NCI-H446 treated with DMSO at 0.1 percent for 48 hours (cell line): ENCODE results near the gene DNAL1.
A peak's percentile ranks its signal among the peaks of the same experiment; 100 is the strongest.
"Not testable (repeated sequence)": the region's sequence is repeated elsewhere in the genome, so short reads cannot be mapped to it uniquely, and the experiment has no call there.

ENCODE experiments used
- DNase-seq: peaks from one replicate; lab custom pipeline; 2025; lab: John Stamatoyannopoulos, UW

DNAL1 gene

DNA sequence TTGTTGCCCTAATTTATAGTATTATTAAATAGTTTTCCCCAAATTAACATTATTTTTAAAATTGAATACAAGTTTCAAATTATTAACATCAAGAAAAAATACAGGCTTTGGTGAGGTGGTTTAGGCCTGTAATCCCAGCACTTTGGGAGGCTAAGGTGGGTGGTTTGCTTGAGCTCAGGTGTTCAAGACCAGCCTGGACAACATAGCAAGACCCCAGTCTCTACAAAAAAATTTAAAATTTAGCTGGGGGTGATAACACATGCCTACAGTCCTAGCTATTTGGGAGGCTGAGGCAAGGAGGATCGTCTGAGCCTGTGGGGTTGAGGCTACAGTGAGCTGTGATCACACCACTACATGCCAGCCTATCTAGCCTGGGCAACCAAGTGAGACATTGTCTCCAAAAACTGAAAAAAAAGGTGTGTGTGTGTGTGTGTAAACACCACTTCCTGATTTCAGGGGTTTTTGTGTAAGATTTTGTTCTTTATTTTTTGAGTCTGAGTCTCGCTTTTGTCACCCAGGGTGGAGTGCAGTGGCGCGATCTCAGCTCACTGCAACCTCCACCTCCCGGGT is 3.9 kb upstream of the DNAL1 start:
- no peak for DNase-seq

DNA sequence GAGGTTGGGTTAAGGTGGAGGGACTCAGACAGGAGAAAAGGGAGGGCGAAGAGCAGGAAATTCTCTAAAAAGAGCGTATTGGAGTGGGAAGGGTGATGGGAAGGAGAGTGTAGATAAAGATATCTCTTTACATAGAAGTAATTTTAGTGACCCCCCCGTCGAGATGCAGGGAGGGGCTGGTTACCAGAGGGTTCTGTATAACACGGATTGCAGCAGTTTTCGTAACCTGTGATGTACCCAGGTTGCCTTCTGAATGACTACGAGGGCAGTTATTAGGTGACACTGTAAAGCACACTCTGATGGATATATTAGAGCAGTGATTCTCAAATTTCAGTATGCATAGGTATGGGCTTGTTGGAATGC is 443 bp downstream of the DNAL1 start:
- DNase-seq = no peak

GRCh38 chr14:73651005-73651404 is 6.2 kb downstream of the DNAL1 start:
- DNase-seq = no peak

DNA sequence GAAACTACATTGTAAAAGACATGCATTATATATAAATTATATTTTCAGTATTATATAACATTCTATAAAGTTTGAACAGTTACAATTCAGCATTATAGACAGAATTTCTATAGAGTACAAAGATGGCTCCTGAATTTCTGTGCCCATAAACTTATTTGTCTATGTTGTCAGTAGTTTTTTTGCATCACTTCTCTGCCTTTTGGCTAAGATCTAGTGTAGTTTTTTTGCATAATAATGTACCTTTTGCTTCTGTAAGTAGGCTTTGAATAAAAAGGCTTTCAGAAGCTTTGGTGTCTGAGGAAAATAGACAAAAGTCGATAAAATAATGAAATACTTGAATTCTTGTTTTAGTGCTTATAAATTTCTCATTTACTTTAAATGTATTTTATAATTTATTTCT is 11.1 kb downstream of the DNAL1 start:
- no peak for DNase-seq

DNA sequence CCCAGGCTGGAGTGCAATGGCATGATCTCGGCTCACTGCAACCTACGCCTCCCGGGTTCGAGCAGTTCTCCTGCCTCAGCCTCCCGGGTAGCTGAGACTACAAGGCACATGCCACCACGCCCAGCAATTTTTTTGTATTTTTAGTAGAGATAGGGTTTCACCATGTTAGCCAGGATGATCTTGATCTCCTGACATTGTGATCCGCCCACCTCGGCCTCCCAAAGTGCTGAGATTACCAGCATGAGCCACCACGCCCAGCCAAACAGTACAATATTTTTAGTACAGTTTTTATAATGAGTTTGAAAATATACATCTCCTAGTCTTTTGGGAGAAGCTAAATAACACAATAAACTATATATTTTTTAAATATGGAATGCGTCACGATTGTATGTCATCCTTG is 14.4 kb downstream of the DNAL1 start:
- DNase-seq = not testable (repeated sequence)

- DNase-seq = no peak
Measured at GRCh38 chr14:73660511-73660910, 15.7 kb downstream of the DNAL1 start.

DNA sequence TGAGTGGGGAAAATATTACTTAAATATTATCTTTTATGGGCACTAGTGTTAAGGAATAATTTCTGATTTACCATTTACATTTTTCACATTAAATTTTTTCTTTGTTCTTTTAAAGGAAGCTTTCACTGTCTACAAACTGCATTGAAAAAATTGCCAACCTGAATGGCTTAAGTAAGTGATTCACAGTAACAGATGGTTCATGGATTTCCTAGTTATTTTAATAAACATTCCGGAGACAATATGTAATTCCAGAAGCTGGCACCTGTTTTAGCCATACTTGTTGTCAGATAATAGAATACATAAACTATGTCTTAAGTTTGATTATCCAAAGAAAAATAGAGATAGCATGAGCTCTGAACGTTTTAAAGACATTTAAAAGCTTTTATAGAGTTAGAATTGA is 17.1 kb downstream of the DNAL1 start:
- DNase-seq = peak; percentile 11

- peak; percentile 54 for DNase-seq
Measured at GRCh38 chr14:73662487-73662943, 17.7 kb downstream of the DNAL1 start.

- no peak for DNase-seq
Measured at GRCh38 chr14:73663548-73664212, 18.9 kb downstream of the DNAL1 start.

DNA sequence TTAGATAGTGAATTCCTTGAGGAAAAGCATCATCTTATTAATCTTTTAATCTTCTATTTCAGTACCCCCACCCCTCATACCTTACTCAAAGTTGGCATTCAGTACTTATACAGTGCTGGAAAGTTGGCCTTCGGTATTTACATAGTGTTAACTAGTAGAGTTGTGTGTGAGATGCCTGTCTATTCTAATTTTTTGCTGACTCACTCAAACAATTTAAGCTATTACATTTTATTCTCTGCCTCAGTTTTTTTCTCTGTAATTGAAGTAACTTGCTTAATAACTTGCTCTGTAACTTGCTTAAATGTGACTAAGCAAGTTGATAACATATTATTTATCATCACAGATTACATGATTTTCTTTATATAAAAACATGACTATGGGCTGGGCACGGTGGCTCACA is 20.3 kb downstream of the DNAL1 start:
- no peak for DNase-seq

DNA sequence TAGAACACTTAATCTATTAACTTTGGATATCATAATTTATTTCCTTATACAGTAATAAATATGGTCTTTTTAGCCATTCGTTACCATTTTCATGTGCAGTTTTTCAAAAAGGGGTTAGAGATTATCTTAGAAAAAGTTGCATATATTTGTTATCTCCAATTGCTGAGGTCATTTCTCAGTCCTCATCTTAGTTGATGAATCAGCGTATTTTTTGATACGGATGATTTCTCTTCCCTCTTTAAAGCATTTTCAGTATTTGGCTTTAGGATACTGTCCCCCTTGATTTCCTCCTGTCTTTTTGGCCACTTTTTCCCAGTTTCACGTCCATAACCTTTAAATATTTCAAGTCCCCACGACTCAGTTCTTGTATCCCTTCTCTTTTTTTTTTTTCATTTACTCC is 21.8 kb downstream of the DNAL1 start:
- DNase-seq = no peak

GRCh38 chr14:73667854-73668253 is 23.1 kb downstream of the DNAL1 start:
- no peak for DNase-seq

- no peak for DNase-seq
Measured at GRCh38 chr14:73674986-73675385, 30.2 kb downstream of the DNAL1 start.

- no peak for DNase-seq
Measured at GRCh38 chr14:73678698-73679097, 33.9 kb downstream of the DNAL1 start.

- no peak for DNase-seq
Measured at GRCh38 chr14:73680821-73681220, 36.0 kb downstream of the DNAL1 start.

DNA sequence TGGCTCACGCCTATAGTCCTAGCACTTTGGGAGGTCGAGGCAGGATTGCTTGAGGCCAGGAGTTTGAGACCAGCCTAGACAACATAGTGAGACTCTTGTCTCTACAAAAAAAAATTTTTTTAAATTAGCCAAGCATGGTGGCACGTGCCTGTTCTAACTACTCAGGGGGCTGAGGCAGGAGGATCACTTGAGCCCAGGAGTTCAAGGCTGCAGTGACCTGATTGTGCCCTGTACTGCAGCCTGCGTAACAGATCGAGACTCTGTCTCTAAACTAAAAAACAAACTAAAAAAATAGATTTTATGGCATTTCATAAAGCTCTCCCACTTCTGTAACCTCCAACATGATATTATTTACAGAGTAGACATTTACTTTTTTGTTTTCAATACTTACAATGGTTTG is 39.8 kb downstream of the DNAL1 start:
- DNase-seq = no peak

DNA sequence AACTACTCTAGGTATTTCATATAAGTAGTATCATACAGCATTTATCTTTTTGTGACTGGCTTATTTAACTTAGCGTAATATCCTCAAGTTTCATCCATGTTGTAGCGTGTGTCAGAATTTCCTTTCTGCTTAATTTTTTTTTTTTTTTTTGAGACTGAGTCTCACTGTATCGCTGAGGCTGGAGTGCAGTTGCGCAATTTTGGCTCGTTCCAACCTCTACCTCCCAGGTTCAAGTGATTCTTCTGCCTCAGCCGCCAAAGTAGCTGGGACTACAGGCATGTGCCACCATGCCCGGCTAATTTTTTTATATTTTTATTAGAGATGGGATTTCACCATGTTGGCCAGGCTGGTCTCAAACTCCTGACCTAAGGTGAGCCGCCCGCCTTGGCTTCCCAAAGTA is 40.5 kb downstream of the DNAL1 start:
- no peak for DNase-seq

- no peak for DNase-seq
Measured at GRCh38 chr14:73686901-73687300, 42.1 kb downstream of the DNAL1 start.

DNA sequence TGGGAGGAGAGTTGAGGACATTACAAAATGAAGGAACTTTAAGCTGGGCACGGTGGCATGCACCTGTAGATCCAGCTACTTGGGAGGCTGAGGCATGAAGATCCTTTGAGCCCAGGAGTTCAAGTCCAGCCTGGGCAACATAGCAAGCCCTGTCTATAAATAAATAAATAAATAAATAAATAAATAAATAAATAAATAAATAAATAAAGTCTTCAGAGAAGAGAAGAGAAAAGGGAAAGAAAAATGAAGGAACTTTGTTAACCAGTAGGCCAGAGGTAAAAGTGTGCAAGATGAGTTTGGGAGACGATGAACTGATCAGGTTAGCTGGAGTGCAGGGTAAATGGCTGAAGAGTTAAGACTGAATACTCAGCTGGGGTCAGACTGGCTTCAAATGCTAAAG is 49.3 kb downstream of the DNAL1 start:
- no peak for DNase-seq

DNA sequence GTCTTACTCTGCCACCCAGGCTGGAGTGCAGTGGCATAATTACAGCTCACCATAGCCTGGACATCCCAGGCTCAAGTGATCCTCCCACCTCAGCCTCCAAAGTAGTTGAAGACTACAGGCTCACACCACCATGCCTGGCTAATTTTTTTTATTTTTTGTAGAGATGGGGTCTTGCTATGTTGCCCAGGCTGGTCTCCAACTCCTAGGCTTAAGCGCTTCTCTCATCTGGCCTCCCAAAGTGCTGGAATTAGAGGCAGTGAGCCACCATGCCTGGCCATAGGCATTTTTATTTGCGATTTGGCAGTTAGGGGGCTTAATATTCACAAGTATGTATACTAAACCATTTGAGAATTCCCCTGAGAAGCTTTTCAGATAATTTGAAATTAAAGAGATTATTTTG is 50.3 kb downstream of the DNAL1 start:
- no peak for DNase-seq

- DNase-seq = no peak
Measured at GRCh38 chr14:73695997-73696396, 51.2 kb downstream of the DNAL1 start.

DNA sequence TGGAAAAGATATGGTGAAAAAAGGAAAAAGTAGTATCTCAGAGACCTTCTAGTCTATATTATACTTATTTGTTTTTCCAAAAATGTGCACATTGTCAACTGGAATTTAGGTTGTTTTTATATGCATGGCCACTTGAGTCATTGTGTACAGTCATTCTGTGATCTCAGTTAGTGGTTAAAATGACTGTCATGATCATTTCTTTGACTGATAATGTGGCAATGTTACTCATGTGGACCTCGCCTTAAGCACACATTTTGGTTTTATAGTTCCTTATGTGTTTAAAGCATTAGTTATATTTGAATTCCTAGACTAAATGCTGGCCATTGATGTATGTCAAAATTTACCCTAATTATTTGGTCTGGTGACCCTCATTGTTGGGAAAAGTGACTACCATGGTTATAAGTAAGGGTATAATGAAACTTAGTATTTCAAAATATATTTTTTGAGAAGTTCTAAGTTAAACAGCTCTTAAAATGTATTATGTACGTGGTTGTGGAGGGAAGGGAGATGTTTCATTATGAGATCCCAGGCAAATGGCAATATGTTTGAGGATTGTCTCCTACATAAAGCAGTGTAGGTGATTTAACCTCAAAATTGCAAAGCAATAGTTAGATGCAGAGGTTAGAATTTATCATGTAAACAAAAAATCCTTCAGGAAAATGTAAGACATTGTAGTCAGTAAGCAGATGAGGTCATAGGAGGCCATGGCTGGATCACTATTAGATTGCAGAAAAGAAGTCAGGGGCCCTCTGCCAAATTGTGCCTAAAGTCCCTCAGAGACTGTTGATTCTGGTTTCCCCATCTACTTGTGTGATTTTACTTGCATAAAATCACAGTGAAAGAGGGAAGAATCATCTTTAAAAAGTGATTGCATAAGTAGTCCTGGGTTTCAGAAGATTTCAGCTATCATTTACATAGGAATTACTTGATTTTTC is 51.9 kb downstream of the DNAL1 start:
- DNase-seq = no peak

DNA sequence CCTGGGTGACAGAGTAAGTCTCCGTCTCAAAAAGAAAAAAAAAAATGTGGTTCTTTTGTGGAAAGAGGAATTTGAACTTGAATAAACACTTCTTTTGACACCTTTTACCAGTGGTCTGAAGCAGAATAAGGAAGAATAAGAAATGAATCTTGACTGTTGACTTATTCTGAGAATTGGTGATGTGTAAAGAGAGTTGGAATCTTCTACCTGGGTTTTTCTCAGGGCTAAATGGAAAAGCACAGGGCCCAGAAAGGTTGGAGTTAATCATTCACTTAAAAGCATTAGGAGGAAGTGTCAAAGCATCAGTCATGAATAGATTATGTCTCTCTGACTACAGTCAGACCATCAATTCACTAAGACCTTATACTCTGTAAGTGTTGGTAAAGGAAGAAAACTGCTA is 55.5 kb downstream of the DNAL1 start:
- DNase-seq = no peak
